HG03280 (cell line): ENCODE data around the gene ZNF398.
"Not testable (repeated sequence)": the region's sequence is repeated elsewhere in the genome, so short reads cannot be mapped to it uniquely, and the experiment has no call there.

ENCODE experiments used
- ATAC-seq: cut with Tn5 transposase; IDR thresholded peaks from one replicate; pipeline ENCODE4 v1.9.1; 2021; ENCODE audit warnings: mild to moderate bottlenecking, moderate library complexity; ENCODE audit not compliant: unreplicated experiment

Gene ZNF398

GRCh38 chr7:149223761-149224160, 76.5 kb downstream of the ZNF398 start:
- ATAC-seq, result no peak

- ATAC-seq, result no peak
Observed at GRCh38 chr7:149224352-149224751, 77.1 kb downstream of the ZNF398 start.

- ATAC-seq, result no peak
Observed at GRCh38 chr7:149225106-149225505, 77.9 kb downstream of the ZNF398 start.

DNA sequence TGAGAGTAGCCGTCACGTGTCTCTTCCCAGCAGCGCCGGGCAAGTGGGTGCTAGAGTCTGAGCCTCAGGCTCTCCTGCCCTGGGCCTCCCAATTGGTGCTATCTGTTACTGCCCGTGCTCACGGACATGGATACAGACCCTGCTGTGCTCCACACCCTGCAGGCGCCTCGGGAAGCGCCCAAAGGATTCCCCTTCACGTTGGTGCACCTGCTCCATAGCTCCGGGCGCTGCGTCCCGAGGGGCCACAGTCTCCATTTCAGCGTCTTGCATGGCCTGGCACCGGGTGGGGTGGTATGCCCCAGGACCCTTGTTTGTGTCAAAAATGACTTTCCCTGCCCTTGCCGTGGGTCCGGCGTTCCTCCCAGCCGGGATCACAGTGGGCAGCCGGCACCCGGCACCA, 78.4 kb downstream of the ZNF398 start:
- no peak for ATAC-seq

GRCh38 chr7:149226366-149226765, 79.1 kb downstream of the ZNF398 start:
- not testable (repeated sequence) for ATAC-seq

- no peak for ATAC-seq
Observed at GRCh38 chr7:149226840-149227494, 79.7 kb downstream of the ZNF398 start.

GRCh38 chr7:149228831-149229471, 81.7 kb downstream of the ZNF398 start:
- ATAC-seq, result no peak

DNA sequence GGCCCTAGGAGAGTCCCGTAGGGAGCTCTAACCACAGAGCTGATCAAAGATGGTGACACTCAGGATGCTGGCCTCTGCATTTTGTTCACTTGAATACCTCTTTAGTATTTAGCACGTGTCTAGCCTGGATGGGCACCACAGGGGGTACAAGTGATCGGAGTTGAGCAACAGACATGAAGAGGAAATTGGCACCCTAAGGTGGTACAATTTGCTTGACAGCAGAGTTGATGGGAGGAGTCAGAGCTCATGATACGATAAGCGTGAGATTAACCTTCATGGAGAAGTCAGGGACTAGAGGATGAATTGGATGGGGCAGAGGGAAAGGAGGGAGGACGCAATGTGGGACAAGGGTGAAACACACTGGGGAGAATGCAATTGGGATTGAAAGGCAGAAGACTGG, 82.3 kb downstream of the ZNF398 start:
- no peak for ATAC-seq

DNA sequence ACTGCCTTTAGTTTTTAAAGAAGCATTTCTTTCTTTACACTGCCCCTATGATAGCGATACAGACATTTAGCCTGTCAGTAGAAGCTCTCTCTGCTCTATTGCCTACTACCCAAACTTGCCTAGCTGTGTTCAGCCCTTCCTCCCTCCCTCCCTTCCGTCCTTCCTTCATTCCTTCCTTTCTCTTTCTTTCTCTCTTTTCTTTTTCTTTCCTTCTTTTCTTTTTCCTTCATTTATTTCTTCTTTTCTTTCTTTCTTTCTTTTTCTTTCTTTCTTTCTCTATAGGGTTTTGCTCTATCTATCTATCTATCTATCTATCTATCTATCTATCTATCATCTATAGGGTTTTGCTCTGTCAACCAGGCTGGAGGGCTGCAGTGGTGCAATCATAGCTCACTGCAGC, 85.1 kb downstream of the ZNF398 start:
- ATAC-seq, result no peak
